Astrocyte of the spinal cord (primary cell): ENCODE data around the gene CCL21.
"Not testable (repeated sequence)": the region's sequence is repeated elsewhere in the genome, so short reads cannot be mapped to it uniquely, and the experiment has no call there.

Experiments used
- DNase-seq: peaks from one replicate; pipeline ENCODE4 v3.0.0; 2011; ENCODE audit warnings: low read depth, low spot score
- H3K4me3 ChIP-seq: 2 replicates; pipeline ENCODE4 v1.5.1; 2011; ENCODE audit warnings: low read depth, mild to moderate bottlenecking, low read length, moderate library complexity
- CTCF ChIP-seq: IDR thresholded peaks from 2 replicates; pipeline ENCODE4 v1.5.1; 2012; ENCODE audit warnings: low read depth, mild to moderate bottlenecking, low read length, inconsistent platforms
- in situ Hi-C: cut with HindIII; loops from 2 replicates; pipeline ENCODE4 v1.10.0; 2017; ENCODE audit warnings: low sequenced_read_pairs

CCL21 gene

GRCh38 chr9:34741628-34742027, 31.7 kb upstream of the CCL21 start:
- no peak for DNase-seq
- no peak overlapping the region for H3K4me3 ChIP-seq
- in situ Hi-C loops = no loop called here
- no peak for TF ChIP-seq CTCF

- DNase-seq, in situ Hi-C loops, H3K4me3 ChIP-seq: not testable (repeated sequence)
Measured at GRCh38 chr9:34740176-34740575, 30.2 kb upstream of the CCL21 start.

DNA sequence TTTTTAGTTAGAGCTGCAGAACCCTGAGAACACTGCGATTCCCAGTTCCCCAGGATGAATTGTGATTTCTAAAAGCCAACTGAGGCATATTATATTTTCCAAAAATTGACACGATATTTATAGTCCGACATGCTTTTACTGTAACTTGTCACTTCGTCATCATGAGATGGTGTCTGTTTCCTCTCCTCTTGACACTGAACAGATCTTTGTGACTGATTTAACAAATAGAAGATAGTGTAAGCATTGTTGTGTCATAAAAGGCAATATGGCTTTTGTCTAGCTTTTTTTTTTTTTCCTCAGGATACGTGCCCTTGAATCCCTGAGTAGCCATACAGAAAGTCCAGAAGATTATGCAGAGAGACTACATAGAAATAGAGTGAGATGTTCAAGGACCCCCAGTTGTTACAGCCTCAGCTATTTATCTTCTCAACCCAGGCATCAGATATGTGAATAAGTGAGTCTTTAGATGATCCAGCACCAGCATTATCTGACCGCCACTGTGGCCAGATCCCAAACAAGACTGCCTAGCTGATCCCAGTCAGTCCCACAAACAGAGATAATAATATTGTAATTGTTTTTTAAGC, 27.8 kb upstream of the CCL21 start:
- TF ChIP-seq CTCF = no peak
- DNase-seq = no peak
- in situ Hi-C loops = no loop called here
- H3K4me3 ChIP-seq = no peak overlapping the region

DNA sequence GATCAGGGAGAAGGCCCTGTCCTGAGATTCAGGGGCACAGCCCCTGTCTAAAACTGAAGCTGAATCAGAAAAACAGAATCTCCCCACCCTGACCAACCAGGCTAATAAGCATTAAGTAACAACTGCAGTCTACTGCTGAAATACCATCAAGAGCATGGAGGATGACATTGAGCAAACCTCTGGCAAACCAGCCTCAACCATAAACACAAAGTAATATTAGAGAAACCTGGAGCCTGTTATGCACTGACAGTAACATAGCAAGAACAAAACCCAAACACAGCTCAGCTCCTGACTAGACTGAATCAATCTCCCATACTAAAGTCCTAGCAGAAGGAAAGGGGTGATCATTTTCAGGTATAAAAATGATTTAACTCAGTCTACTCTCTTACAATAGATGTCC, 24.8 kb upstream of the CCL21 start:
- TF ChIP-seq CTCF = no peak
- in situ Hi-C loops = no loop called here
- no peak for DNase-seq
- H3K4me3 ChIP-seq = no peak overlapping the region

GRCh38 chr9:34732886-34733285, 22.9 kb upstream of the CCL21 start:
- no peak for TF ChIP-seq CTCF
- H3K4me3 ChIP-seq = no peak overlapping the region
- no peak for DNase-seq
- in situ Hi-C loops = no loop called here

GRCh38 chr9:34732478-34732877, 22.5 kb upstream of the CCL21 start:
- no peak for TF ChIP-seq CTCF
- no peak for DNase-seq
- H3K4me3 ChIP-seq = no peak overlapping the region
- in situ Hi-C loops = no loop called here

- no peak for DNase-seq
- in situ Hi-C loops = no loop called here
- no peak for TF ChIP-seq CTCF
- H3K4me3 ChIP-seq = no peak overlapping the region
Measured at GRCh38 chr9:34723141-34723540, 13.2 kb upstream of the CCL21 start.

GRCh38 chr9:34719769-34720025, 9.8 kb upstream of the CCL21 start:
- in situ Hi-C loops, H3K4me3 ChIP-seq, DNase-seq: not testable (repeated sequence)
